OCI-LY3 (cell line): Measurements from ENCODE around the gene GNE.

ENCODE experiments used
- EZH2phosphoT487 ChIP-seq: fragments of 200-600 bp; shearing (Covaris generic); IDR thresholded peaks from 2 replicates; pipeline ENCODE4 v1.6.1; 2018; ENCODE audit warnings: antibody characterized with exemption, mixed run types, low read depth
- TF ChIP-seq, protein P1 (sequence below): fragments of 200-600, 300-600 bp; sonication (generic); IDR thresholded peaks from 2 replicates; pipeline ENCODE4 v1.5.1; 2014; ENCODE audit warnings: antibody characterized with exemption, low read length, low read depth

DNA sequence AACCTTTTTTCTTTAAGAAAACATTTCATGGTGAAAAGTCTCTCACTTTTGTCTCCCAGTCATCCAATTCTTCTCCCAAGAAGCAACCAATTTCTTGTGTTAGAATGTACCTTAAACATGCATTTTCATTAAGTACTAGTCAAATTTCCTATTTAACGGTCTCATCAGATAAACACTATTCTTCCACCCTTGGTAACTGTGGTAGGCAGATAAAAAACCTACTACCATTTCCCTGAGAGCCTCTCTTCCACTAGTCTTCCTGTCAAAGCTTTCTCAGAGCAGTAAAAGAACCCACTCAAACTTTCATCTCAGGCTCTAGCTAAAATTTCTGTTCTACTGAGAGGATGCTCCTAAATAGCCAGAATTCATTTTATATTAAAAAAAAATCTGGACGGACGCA, 10.9 kb downstream of the GNE start:
- TF ChIP-seq, protein P1, sequence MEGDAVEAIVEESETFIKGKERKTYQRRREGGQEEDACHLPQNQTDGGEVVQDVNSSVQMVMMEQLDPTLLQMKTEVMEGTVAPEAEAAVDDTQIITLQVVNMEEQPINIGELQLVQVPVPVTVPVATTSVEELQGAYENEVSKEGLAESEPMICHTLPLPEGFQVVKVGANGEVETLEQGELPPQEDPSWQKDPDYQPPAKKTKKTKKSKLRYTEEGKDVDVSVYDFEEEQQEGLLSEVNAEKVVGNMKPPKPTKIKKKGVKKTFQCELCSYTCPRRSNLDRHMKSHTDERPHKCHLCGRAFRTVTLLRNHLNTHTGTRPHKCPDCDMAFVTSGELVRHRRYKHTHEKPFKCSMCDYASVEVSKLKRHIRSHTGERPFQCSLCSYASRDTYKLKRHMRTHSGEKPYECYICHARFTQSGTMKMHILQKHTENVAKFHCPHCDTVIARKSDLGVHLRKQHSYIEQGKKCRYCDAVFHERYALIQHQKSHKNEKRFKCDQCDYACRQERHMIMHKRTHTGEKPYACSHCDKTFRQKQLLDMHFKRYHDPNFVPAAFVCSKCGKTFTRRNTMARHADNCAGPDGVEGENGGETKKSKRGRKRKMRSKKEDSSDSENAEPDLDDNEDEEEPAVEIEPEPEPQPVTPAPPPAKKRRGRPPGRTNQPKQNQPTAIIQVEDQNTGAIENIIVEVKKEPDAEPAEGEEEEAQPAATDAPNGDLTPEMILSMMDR: no peak
- TF ChIP-seq EZH2phosphoT487: no peak
